Measurements from ENCODE around the gene SLC29A1. TPM values are rescaled to one million over a fixed set of nuclear protein-coding genes. Genes with fewer than 3 reads are reported as not detected.

Gene SLC29A1
- total and polyA plus RNA-seq, 9 of the 15 experiments (the other 6 are each of a cell fraction or from before 2014, with no cell fraction given), result 18.9 to 170 (median 57.7) TPM

DNA sequence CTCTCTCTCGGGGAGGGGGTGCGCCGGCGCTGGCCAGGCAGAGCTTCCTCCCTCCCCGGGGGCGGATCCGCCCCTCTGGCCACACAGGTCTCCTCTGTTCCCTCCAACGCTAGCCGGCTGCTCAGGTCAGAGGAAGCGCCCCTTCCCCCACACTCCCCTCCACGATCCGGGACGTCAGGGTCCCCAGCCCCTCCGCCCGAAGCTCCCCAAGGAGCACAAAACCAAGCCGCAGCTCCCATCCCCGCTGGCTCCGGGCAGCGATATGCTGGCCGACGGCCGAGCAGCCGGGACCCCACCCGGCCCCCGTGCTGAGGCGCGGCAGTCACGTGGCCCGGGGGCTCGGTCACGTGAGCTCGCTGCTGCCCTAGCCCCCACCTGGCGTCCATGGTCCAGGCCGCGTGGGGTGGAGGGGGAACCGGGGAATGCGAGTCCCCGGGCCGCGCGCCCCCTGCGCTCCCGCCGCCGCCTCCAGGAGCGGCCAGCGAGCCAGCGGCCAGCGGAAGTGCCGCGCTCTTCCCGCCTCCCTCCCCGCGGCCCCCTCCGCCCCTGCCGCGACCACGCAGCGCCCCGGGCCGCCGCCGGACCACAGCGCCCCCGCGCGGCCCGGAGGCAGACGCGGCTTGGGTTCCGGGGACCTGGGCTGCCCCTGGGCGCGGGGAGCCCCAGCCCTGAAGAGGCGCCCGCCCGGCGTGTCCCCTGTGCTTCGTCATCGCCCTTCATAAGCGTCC, 33.8 kb downstream of the SLC29A1 start, which contains the start of gene SLC35B2 (continued):
- TF ChIP-seq, protein P1, sequence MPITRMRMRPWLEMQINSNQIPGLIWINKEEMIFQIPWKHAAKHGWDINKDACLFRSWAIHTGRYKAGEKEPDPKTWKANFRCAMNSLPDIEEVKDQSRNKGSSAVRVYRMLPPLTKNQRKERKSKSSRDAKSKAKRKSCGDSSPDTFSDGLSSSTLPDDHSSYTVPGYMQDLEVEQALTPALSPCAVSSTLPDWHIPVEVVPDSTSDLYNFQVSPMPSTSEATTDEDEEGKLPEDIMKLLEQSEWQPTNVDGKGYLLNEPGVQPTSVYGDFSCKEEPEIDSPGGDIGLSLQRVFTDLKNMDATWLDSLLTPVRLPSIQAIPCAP (CRISPR knock-in tag; IDR thresholded peaks at IDR 0.05; ENCODE audit: borderline replicate concordance), result peak; percentile 55; the same call in 1 of the 2 replicates
- peak; percentile 74 for TF ChIP-seq FOSL1 (tag; conservative IDR thresholded peaks at IDR 0.05)
- TF ChIP-seq, protein P2, sequence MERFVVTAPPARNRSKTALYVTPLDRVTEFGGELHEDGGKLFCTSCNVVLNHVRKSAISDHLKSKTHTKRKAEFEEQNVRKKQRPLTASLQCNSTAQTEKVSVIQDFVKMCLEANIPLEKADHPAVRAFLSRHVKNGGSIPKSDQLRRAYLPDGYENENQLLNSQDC (CRISPR knock-in tag; IDR thresholded peaks at IDR 0.05), result no peak
- no peak for TF ChIP-seq ZNF212 (CRISPR knock-in tag; IDR thresholded peaks at IDR 0.05)
- TF ChIP-seq, protein P3, sequence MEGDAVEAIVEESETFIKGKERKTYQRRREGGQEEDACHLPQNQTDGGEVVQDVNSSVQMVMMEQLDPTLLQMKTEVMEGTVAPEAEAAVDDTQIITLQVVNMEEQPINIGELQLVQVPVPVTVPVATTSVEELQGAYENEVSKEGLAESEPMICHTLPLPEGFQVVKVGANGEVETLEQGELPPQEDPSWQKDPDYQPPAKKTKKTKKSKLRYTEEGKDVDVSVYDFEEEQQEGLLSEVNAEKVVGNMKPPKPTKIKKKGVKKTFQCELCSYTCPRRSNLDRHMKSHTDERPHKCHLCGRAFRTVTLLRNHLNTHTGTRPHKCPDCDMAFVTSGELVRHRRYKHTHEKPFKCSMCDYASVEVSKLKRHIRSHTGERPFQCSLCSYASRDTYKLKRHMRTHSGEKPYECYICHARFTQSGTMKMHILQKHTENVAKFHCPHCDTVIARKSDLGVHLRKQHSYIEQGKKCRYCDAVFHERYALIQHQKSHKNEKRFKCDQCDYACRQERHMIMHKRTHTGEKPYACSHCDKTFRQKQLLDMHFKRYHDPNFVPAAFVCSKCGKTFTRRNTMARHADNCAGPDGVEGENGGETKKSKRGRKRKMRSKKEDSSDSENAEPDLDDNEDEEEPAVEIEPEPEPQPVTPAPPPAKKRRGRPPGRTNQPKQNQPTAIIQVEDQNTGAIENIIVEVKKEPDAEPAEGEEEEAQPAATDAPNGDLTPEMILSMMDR (IDR thresholded peaks at IDR 0.05 in 2 of 3, conservative IDR thresholded peaks at IDR 0.05 in 1 of 3; ENCODE audit: insufficient read depth in 2 of 3, low read depth in 1 of 3, low read length in 3 of 3), result peak; percentile 70 to 90 (median 78); a peak in 5 of 6 replicates
- peak; percentile 91; the same call in 1 of the 2 replicates for TF ChIP-seq ZNF224 (CRISPR knock-in tag; IDR thresholded peaks at IDR 0.05)
- TF ChIP-seq DIDO1 (tag; IDR thresholded peaks at IDR 0.05; ENCODE audit: low read depth), result no peak
- no peak for TF ChIP-seq ZNF785 (CRISPR knock-in tag; IDR thresholded peaks at IDR 0.05)
- no peak for TF ChIP-seq SRF (CRISPR knock-in tag; IDR thresholded peaks at IDR 0.05)
- TF ChIP-seq ZNF830 (CRISPR knock-in tag; IDR thresholded peaks at IDR 0.05), result peak; percentile 78; the same call in 1 of the 2 replicates
- peak; percentile 6 for TF ChIP-seq ZNF146 (CRISPR knock-in tag; IDR thresholded peaks at IDR 0.05; ENCODE audit: unreplicated experiment)
- TF ChIP-seq, protein P4, sequence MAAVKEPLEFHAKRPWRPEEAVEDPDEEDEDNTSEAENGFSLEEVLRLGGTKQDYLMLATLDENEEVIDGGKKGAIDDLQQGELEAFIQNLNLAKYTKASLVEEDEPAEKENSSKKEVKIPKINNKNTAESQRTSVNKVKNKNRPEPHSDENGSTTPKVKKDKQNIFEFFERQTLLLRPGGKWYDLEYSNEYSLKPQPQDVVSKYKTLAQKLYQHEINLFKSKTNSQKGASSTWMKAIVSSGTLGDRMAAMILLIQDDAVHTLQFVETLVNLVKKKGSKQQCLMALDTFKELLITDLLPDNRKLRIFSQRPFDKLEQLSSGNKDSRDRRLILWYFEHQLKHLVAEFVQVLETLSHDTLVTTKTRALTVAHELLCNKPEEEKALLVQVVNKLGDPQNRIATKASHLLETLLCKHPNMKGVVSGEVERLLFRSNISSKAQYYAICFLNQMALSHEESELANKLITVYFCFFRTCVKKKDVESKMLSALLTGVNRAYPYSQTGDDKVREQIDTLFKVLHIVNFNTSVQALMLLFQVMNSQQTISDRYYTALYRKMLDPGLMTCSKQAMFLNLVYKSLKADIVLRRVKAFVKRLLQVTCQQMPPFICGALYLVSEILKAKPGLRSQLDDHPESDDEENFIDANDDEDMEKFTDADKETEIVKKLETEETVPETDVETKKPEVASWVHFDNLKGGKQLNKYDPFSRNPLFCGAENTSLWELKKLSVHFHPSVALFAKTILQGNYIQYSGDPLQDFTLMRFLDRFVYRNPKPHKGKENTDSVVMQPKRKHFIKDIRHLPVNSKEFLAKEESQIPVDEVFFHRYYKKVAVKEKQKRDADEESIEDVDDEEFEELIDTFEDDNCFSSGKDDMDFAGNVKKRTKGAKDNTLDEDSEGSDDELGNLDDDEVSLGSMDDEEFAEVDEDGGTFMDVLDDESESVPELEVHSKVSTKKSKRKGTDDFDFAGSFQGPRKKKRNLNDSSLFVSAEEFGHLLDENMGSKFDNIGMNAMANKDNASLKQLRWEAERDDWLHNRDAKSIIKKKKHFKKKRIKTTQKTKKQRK (IDR thresholded peaks at IDR 0.05; ENCODE audit: borderline replicate concordance, low read depth, low read length), result no peak
- TF ChIP-seq U2AF1 (optimal IDR thresholded peaks at IDR 0.05; ENCODE audit: low read depth, low read length), result peak; percentile 62
- TF ChIP-seq POLR3A (IDR thresholded peaks at IDR 0.05; ENCODE audit: borderline replicate concordance, extremely low read depth, insufficient read depth, insufficient read length), result no peak
- TF ChIP-seq NFIC (IDR thresholded peaks at IDR 0.05), result peak; percentile 79; the same call in 1 of the 2 replicates
- no peak; the same call in 1 of the 2 replicates for TF ChIP-seq POLR2AphosphoS2 (IDR thresholded peaks at IDR 0.05; ENCODE audit: low read length)
- TF ChIP-seq HNRNPLL (IDR thresholded peaks at IDR 0.05; ENCODE audit: low read depth, low read length, poor library complexity, severe bottlenecking), result no peak
- TF ChIP-seq ZFPM2 (CRISPR knock-in tag; IDR thresholded peaks at IDR 0.05), result no peak
- TF ChIP-seq XRCC4 (IDR thresholded peaks at IDR 0.05; ENCODE audit: extremely low read depth, insufficient read depth, insufficient read length), result no peak
- no peak for TF ChIP-seq WHSC1 (IDR thresholded peaks at IDR 0.05; ENCODE audit: low read length)
